Dedifferentiated amniotic fluid mesenchymal stem cell (primary cell): ENCODE measurements around the gene C1orf232.

ENCODE experiments used
- DNase-seq: peaks from one replicate; pipeline ENCODE4 v3.0.0-alpha.2; 2016; ENCODE audit errors: extremely low spot score

C1orf232 gene

GRCh38 chr1:26156285-26157038 is 12.3 kb downstream of the C1orf232 start:
- no peak for DNase-seq

- no peak for DNase-seq
Measured at GRCh38 chr1:26155370-26156284, 13.1 kb downstream of the C1orf232 start.

GRCh38 chr1:26154750-26155149 is 14.0 kb downstream of the C1orf232 start:
- DNase-seq: no peak

- DNase-seq: no peak
Measured at GRCh38 chr1:26153966-26154532, 14.7 kb downstream of the C1orf232 start.

- no peak for DNase-seq
Measured at GRCh38 chr1:26148887-26149286, 19.9 kb downstream of the C1orf232 start.

GRCh38 chr1:26145960-26146294 is 22.8 kb downstream of the C1orf232 start:
- DNase-seq: no peak

- peak; percentile 82 for DNase-seq
Measured at GRCh38 chr1:26145041-26145959, 23.5 kb downstream of the C1orf232 start.

- no peak for DNase-seq
Measured at GRCh38 chr1:26142159-26142558, 26.6 kb downstream of the C1orf232 start.

GRCh38 chr1:26138974-26139558 is 29.7 kb downstream of the C1orf232 start:
- no peak for DNase-seq

GRCh38 chr1:26134466-26134865 is 34.3 kb downstream of the C1orf232 start:
- DNase-seq: no peak

GRCh38 chr1:26132834-26133167 is 36.0 kb downstream of the C1orf232 start:
- DNase-seq: no peak

GRCh38 chr1:26132128-26132833 is 36.5 kb downstream of the C1orf232 start:
- no peak for DNase-seq

GRCh38 chr1:26130695-26131094 is 38.1 kb downstream of the C1orf232 start:
- no peak for DNase-seq

- DNase-seq: no peak
Measured at GRCh38 chr1:26129778-26130177, 39.0 kb downstream of the C1orf232 start.

GRCh38 chr1:26127235-26128163 is 41.3 kb downstream of the C1orf232 start:
- no peak for DNase-seq

- DNase-seq: no peak
Measured at GRCh38 chr1:26126321-26127084, 42.3 kb downstream of the C1orf232 start.

GRCh38 chr1:26125946-26126320 is 42.8 kb downstream of the C1orf232 start:
- no peak for DNase-seq

- DNase-seq: no peak
Measured at GRCh38 chr1:26125382-26125781, 43.4 kb downstream of the C1orf232 start.
